Measurements from ENCODE around the gene CCDC185.

DNA sequence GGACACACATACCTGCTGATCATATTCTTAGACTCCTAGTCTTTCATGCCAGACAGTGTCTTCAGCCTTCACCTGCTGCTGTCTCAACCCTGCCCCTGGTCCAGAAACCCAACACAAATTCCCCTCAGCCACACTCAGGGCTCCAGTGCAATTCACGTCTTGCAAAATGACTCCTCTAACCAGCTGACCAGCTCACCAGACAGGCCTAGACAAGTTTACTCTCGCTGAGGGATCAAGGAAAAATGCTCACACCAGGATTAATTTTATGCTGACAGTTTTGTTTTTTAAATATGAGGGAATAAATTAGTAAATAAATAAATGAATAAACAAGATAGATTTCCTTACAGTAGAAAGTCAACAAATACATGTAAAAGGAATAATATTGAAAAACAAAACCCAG is 28.5 kb downstream of the CCDC185 start:
- TF ChIP-seq, protein P1, sequence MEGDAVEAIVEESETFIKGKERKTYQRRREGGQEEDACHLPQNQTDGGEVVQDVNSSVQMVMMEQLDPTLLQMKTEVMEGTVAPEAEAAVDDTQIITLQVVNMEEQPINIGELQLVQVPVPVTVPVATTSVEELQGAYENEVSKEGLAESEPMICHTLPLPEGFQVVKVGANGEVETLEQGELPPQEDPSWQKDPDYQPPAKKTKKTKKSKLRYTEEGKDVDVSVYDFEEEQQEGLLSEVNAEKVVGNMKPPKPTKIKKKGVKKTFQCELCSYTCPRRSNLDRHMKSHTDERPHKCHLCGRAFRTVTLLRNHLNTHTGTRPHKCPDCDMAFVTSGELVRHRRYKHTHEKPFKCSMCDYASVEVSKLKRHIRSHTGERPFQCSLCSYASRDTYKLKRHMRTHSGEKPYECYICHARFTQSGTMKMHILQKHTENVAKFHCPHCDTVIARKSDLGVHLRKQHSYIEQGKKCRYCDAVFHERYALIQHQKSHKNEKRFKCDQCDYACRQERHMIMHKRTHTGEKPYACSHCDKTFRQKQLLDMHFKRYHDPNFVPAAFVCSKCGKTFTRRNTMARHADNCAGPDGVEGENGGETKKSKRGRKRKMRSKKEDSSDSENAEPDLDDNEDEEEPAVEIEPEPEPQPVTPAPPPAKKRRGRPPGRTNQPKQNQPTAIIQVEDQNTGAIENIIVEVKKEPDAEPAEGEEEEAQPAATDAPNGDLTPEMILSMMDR (IDR thresholded peaks at IDR 0.05): no peak
- TF ChIP-seq POLR2A (IDR thresholded peaks at IDR 0.05): no peak
- TF ChIP-seq POLR2AphosphoS5 (IDR thresholded peaks at IDR 0.05): no peak
